SKM-1 (cell line): Measurements from ENCODE around the gene TMEM53.
A peak's percentile ranks its signal among the peaks of the same experiment; 100 is the strongest.

ENCODE experiments used
- DNase-seq: peaks from one replicate; lab custom pipeline; 2025; ENCODE audit not compliant: unreplicated experiment; lab: John Stamatoyannopoulos, UW

The TMEM53 gene

GRCh38 chr1:44631647-44632539, 42.4 kb downstream of the TMEM53 start:
- DNase-seq = peak; percentile 83

- no peak for DNase-seq
Observed at GRCh38 chr1:44631333-44631646, 43.0 kb downstream of the TMEM53 start.

DNA sequence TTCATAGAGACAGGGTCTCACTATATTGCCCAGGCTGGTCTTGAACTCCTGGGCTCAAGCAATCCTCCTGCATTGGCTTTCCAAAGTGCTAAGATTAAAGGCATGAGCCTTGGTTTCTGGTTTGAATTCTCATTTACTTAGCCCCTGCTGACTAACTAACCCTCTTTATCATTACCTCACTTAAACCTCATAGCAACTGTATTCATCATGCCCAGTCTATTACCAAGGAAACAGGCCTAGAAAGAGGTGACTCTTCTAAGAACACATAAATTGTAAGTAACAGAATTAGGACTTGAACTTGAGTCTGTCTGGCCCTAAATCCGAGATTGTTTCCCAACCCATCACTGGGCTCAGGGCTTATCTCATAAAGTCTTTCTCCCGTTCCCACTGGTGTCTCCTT, 44.2 kb downstream of the TMEM53 start:
- DNase-seq = no peak

- DNase-seq = no peak
Observed at GRCh38 chr1:44628962-44629756, 45.1 kb downstream of the TMEM53 start.

GRCh38 chr1:44625348-44625747, 48.9 kb downstream of the TMEM53 start:
- DNase-seq = no peak

DNA sequence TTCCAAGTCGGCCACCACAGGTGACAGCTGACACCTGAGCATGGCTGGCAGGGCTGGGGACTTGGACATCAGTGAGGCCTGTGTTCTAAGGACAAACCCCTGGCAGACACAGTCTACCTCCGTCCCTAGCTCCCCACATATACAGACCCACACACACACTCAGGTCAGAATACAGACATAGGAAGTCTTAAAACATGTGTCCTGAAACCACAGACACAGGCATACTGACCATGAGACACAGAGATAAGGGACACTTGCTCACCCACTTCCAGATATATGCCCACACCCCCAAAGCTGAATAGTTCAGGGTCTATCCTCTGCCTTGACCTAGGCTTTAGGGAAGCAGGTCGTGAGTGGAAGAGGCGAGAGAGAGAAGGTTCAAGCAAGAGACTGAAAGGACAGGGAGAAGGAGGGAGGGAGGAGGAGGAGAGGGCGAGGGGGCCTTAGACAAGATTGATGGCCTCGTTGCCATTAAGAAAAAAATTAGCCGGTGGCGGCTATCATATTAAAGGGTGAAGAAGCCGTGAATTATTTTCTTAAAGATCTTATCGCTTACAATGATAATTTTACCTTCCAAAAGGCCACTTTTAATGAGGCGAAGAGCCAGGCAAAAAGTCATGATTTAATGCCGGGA, 49.9 kb downstream of the TMEM53 start:
- no peak for DNase-seq

DNA sequence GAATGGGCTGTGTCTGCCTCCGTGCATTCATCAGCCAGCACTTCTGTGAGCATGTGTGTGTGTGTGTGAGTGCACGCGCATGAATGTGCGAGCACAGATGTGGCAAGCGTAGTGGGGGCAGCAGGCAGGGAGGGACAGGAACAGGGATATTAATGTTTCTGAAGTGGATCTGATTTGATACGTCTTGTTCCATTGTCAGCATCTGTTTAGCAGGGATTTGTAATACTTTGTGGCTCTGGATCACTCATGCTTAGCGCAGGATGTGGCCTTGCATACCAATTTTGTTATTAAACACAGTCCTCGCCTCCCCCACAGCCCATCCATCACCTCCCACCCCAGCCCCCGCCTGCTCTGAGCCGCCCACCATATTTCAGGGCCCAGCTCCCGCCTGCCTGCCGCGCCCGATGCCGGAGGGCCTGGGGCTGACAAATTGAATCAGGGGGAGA, 52.4 kb downstream of the TMEM53 start:
- DNase-seq = no peak

- DNase-seq = no peak
Observed at GRCh38 chr1:44620072-44620471, 54.2 kb downstream of the TMEM53 start.

DNA sequence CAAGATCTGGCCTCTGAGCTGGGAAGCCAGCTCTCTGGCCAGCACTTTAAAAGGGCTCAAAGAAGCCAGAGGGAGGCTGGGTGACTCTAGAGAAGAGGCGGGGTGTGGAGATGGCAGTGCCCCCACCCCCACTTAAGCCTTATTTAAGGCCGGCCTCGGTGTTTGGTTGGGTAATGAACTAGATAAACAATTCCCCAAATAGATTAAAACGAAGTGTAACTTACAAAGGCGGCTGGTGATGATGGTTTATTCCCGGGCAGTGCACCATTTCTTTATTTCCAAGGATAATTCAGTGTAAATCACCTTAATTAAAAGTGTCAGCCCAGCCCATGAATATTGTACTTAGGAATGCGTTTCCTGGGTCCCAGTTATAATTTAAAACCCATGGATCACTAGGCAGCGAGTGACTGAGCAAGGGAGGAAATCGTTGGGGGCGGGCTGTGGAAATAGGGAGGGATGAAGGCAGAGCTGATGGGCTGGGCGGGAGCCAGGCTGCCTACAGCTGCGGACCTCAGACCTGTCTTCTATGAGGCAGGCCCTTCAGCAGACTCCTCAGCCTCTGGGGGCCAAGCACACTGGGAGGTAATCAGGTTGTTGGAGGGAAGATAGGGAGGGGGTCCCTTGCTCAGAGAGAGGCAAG, 54.9 kb downstream of the TMEM53 start:
- DNase-seq = no peak

DNA sequence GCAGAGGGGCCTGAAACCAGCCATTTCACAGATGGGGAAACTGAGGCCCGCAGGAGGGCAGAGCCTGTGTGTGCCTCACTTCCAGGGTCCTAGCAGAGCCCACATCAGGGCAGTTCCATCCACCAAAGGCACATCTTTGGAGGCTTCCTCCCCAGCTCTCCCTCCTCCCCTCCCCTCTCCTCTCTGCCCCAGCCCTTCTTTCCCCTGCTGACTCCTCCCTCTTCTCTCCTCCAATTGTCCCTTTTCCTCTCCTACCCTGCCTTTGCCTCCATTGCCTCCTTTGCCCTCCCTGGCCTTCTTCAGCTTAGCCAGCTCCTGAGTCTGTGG, 56.6 kb downstream of the TMEM53 start:
- no peak for DNase-seq

DNA sequence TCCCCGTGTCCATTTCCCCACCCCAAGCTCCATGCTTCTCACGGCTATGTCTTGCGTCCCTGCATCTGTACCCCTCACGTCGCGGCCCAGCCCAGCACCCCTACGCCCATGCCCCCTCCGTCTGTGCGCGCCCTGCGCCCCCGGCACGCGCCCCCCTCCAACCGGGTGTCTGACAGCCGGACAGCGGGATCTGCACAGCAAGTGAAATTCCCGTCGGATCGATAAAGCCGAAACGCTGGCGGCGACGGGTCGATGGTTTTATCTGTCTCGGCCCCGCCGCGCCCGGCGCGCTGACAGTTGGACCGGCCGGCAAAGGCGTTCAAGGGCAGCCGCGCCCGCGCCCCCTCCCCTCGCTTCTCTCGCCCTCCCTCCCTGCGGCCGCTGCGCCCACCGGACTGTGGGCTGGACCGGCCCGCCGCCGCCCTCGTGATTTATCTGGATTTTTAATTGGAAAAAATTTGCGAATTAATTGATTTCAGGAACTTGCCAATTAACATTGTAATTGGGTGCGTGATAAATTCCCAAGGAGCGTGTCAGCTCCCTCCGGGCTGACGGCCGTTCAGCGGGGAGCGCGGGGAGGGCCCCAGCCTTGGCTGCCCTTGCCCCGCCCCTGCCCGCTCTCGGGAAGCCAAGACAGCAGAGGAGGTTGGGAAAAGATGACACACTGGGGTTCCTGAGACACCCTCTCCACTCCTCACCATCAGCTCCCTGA, 57.1 kb downstream of the TMEM53 start:
- DNase-seq = no peak

GRCh38 chr1:44616284-44616990, 57.8 kb downstream of the TMEM53 start:
- DNase-seq = no peak

- DNase-seq = no peak
Observed at GRCh38 chr1:44613941-44614340, 60.3 kb downstream of the TMEM53 start.

- DNase-seq = no peak
Observed at GRCh38 chr1:44611866-44612265, 62.4 kb downstream of the TMEM53 start.

DNA sequence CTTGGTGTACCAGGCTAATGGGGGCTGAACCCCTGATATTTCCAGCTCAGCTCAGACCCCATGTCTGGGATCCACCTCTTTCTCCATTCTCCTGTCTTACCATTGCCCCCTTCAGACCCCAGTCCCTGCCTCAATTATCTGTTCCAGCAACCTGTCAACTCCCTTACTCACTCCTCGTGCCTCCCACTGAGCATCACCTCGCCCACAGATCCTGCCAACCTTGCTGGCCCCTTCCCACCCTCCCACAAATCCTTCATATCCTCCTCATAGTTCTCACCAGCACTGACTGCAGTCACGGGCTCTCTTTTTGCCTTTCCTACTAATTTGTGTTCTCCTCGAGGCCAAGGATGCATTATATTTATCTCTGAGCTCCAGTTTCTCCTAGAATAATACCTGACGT, 62.9 kb downstream of the TMEM53 start:
- no peak for DNase-seq

- DNase-seq = no peak
Observed at GRCh38 chr1:44610527-44611148, 63.6 kb downstream of the TMEM53 start.

DNA sequence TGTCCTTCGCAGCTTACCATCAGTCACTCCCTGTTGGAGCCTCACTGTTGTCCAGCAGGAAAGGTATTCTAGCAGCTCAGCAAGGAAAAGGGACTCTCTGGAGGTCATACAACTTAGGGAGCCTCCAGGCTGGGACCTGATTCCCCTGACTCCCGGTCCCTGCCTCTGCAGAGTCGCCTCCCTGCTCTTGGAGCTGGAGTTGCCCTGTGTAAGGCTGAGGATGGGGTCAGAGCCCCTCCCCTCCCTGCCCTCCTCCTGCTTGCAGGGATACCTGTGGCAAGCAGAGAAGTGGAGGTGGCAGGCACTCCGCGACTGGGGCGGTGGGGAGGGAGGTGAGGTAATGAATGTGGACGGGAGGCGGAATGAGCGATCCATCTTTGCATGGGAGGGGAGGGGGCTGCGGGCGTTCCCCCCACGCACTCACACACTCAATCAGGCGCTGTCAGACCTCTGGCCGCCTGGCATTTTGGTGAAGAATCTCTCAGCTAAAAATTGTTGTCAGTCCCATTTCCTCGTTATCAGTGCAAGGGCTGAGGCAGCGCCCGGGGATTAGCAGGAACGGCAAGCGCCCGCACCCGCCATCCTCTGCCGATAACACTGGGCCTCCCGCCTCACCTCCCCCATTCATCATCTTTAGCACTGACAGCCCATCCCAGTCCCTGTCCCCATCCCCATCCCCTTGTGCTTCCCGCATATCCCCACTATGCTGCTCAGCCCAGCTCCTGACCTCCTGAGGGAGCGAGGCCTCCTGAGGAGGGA, 64.3 kb downstream of the TMEM53 start:
- no peak for DNase-seq

DNA sequence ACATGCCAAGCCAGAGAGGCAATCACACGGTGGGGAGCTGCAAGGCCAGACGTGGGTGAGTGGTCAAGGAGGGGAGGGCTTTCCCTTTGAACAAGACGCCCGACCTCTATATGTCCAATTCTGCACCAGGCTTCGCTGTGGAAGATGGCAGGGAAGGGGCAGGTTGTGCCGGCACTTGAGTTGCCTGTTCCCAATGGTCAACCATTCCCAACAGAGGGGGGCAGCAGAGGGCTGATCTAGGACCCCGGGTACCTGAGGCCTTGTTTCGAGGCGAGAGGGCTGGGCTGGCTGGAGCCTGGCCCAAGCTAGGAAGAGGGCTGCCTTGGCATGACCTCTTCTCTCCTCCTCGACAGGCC, 64.9 kb downstream of the TMEM53 start:
- DNase-seq = no peak

DNA sequence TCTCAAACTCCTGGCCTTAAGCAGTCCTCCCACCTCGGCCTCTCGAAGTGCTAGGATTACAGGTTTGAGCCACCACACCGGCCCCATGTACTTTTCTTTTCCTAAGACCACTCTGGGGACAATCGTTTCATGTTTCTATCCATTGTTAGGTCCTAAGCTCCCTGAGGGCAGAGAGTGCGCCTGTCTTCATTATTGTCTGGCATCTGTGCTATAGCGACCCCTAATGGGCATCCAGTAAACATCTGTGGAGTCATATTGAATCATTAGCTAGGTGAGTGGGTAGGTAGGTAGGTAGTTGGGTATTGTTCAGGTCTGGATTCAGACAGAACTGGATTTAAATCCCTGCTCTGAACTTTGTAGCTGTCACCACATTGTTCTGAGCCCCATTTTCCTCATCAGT, 66.1 kb downstream of the TMEM53 start:
- no peak for DNase-seq
